ENCODE measurements around the gene ARFGEF2. TPM values are rescaled to one million over a fixed set of nuclear protein-coding genes. Genes with fewer than 3 reads are reported as not detected.

Gene ARFGEF2
- total RNA-seq, 1 experiment from 2014 or later = 22.2 TPM

DNA sequence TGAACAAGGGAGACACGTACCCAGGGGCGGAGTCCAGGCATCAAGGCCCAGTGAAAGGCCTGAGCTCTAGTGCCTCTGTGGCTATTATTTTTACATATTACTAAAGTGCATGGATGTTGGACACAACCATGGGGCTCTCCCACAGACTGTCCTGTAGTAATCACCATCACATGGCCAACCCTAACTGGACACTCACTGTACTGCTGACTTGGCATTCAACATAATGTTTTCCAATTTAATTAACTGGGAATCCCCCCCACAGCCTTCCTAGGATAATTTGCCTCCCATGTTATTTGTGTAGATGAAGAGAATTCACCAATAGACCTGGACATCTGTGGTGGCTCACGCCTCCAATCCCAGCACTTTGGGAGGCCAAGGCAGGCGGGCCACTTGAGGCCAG lies 34.5 kb downstream of the ARFGEF2 start:
- H3K4me2 ChIP-seq (ENCODE audit: low read length) = no peak overlapping the region
- intact Hi-C loops (cut with micrococcal nuclease) = no loop called here
- RAD21 ChIA-PET (ENCODE audit: low non-redundant PET in 1 of 2, low total read pairs in 2 of 2, uncharacterized antibody in 2 of 2, unreplicated experiment in 2 of 2) = no interaction called here
- H3K36me3 ChIP-seq (ENCODE audit: control insufficient read depth in 1 of 2, insufficient read depth in 2 of 2, low read length in 2 of 2) = peaks cover 14 to 29% of the 10 kb centered on the region in 2 experiments
- POLR2A ChIA-PET = no interaction called here
- H4K20me1 ChIP-seq (ENCODE audit: insufficient read depth) = no peaks in the 10 kb centered on the region
- no peak overlapping the region for H3K9ac ChIP-seq (ENCODE audit: low read length)
- no peaks in the 10 kb centered on the region for H3K9me2 ChIP-seq (ENCODE audit: insufficient read depth)
- DNase-seq (ENCODE audit: low read depth, low spot score) (no peak), ATAC-seq (no peak)
- H3K27me3 ChIP-seq (ENCODE audit: insufficient read depth, low read length) = no peaks in the 10 kb centered on the region
- H3K4me1 ChIP-seq (ENCODE audit: control insufficient read depth in 1 of 2, insufficient read depth in 2 of 2, low read length in 2 of 2) = no peaks in the 10 kb centered on the region
- no TSS peak for BruUV-seq (replicated peaks)
- no peak overlapping the region for H3K27ac ChIP-seq (ENCODE audit: low read depth, low read length)
- H2AFZ ChIP-seq (ENCODE audit: low read depth, low read length, poor library complexity, severe bottlenecking) = no peak overlapping the region
- no peaks in the 10 kb centered on the region for H3K9me3 ChIP-seq (ENCODE audit: control insufficient read depth in 1 of 2, insufficient read depth in 1 of 2, low read depth in 1 of 2, low read length in 2 of 2)
- no peak overlapping the region for H3K4me3 ChIP-seq (replicated peaks in 1 of 2; ENCODE audit: low read depth in 1 of 2, low read length in 2 of 2)
- TF ChIP-seq RAD21 (IDR thresholded peaks at IDR 0.05; ENCODE audit: low read depth) = no peak
- TF ChIP-seq SRF (IDR thresholded peaks at IDR 0.05; ENCODE audit: low read depth) = no peak
- TF ChIP-seq TCF7L2 (IDR thresholded peaks at IDR 0.05; ENCODE audit: borderline replicate concordance, extremely low read depth, insufficient read depth, insufficient read length) = no peak
- TF ChIP-seq, protein P1, sequence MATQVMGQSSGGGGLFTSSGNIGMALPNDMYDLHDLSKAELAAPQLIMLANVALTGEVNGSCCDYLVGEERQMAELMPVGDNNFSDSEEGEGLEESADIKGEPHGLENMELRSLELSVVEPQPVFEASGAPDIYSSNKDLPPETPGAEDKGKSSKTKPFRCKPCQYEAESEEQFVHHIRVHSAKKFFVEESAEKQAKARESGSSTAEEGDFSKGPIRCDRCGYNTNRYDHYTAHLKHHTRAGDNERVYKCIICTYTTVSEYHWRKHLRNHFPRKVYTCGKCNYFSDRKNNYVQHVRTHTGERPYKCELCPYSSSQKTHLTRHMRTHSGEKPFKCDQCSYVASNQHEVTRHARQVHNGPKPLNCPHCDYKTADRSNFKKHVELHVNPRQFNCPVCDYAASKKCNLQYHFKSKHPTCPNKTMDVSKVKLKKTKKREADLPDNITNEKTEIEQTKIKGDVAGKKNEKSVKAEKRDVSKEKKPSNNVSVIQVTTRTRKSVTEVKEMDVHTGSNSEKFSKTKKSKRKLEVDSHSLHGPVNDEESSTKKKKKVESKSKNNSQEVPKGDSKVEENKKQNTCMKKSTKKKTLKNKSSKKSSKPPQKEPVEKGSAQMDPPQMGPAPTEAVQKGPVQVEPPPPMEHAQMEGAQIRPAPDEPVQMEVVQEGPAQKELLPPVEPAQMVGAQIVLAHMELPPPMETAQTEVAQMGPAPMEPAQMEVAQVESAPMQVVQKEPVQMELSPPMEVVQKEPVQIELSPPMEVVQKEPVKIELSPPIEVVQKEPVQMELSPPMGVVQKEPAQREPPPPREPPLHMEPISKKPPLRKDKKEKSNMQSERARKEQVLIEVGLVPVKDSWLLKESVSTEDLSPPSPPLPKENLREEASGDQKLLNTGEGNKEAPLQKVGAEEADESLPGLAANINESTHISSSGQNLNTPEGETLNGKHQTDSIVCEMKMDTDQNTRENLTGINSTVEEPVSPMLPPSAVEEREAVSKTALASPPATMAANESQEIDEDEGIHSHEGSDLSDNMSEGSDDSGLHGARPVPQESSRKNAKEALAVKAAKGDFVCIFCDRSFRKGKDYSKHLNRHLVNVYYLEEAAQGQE (IDR thresholded peaks at IDR 0.05; ENCODE audit: low read depth) = no peak
- TF ChIP-seq FOSL1 (IDR thresholded peaks at IDR 0.05; ENCODE audit: low read depth) = no peak
- TF ChIP-seq SP1 (IDR thresholded peaks at IDR 0.05; ENCODE audit: low read depth) = no peak
- TF ChIP-seq ZNF274 (IDR thresholded peaks at IDR 0.05; ENCODE audit: low read depth, low read length) = no peak
- no peak for TF ChIP-seq JUND (IDR thresholded peaks at IDR 0.05)
- TF ChIP-seq CEBPB (IDR thresholded peaks at IDR 0.05; ENCODE audit: low read depth) = no peak
- TF ChIP-seq ZFX (IDR thresholded peaks at IDR 0.05) = no peak
- TF ChIP-seq, protein P2, sequence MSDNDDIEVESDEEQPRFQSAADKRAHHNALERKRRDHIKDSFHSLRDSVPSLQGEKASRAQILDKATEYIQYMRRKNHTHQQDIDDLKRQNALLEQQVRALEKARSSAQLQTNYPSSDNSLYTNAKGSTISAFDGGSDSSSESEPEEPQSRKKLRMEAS (IDR thresholded peaks at IDR 0.05) = no peak
- no peak for TF ChIP-seq CBX3 (IDR thresholded peaks at IDR 0.05; ENCODE audit: low read depth)
- no peak for TF ChIP-seq SIN3A (IDR thresholded peaks at IDR 0.05; ENCODE audit: low read depth)
- TF ChIP-seq EZH2 (IDR thresholded peaks at IDR 0.05) = no peak
- TF ChIP-seq EZH2phosphoT487 (IDR thresholded peaks at IDR 0.05; ENCODE audit: borderline replicate concordance) = no peak
- H3K79me2 ChIP-seq (ENCODE audit: insufficient read depth, low read length) = no peaks in the 10 kb centered on the region; the same call in 1 of the 2 replicates
- CTCF ChIA-PET = no interaction called here
